ENCODE results near the gene LNX1. TPM values are rescaled to one million over a fixed set of nuclear protein-coding genes. Genes with fewer than 3 reads are reported as not detected.

Gene LNX1
- total RNA-seq, 1 experiment from 2014 or later: 4.2 TPM

- H3K4me3 Mint-ChIP-seq (ENCODE audit: low read depth, unreplicated experiment): no peak overlapping the region
- peaks cover 5% of the 10 kb centered on the region for H3K36me3 Mint-ChIP-seq (ENCODE audit: insufficient read depth, unreplicated experiment)
- no peak for DNase-seq
- no TSS peak for BruUV-seq (replicated peaks)
- intact Hi-C loops (cut with micrococcal nuclease; ENCODE audit: unreplicated experiment): no loop called here
- CTCF ChIA-PET: no interaction called here
- H3K9me3 Mint-ChIP-seq (ENCODE audit: low read depth, unreplicated experiment): no peaks in the 10 kb centered on the region
- peaks cover 9% of the 10 kb centered on the region for H3K4me1 Mint-ChIP-seq (ENCODE audit: low read depth, unreplicated experiment)
- H3K27me3 Mint-ChIP-seq (ENCODE audit: unreplicated experiment): no peaks in the 10 kb centered on the region
- no peak overlapping the region for H3K27ac Mint-ChIP-seq (ENCODE audit: unreplicated experiment)
- TF ChIP-seq CTCF (IDR thresholded peaks at IDR 0.05; ENCODE audit: unreplicated experiment): no peak
Measured at GRCh38 chr4:53598483-53598882, 7.2 kb upstream of the LNX1 start.

DNA sequence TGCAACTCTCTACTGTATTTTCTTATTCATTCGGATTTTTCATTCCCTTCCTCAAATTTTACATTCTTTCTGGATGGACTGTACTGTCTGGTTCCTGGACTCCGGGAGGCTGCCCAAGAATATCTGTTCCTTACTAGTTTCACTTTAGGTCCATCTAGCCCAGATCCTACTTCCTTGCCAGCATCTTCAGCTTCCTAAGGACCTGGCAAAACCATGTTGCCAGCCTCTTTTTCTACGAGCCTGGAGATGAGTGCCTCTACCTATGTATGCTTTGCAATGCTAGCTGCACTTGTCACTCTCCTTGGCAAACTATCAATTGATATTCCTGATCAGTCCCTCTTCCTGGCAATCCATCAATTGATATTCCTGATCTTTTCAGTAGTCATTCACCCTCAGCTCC is 5.6 kb upstream of the LNX1 start:
- no peak overlapping the region for H3K4me3 Mint-ChIP-seq (ENCODE audit: low read depth, unreplicated experiment)
- H3K36me3 Mint-ChIP-seq (ENCODE audit: insufficient read depth, unreplicated experiment): peaks cover 6% of the 10 kb centered on the region
- no peaks in the 10 kb centered on the region for H3K9me3 Mint-ChIP-seq (ENCODE audit: low read depth, unreplicated experiment)
- CTCF ChIA-PET: no interaction called here
- H3K4me1 Mint-ChIP-seq (ENCODE audit: low read depth, unreplicated experiment): peaks cover 24% of the 10 kb centered on the region
- no peak for DNase-seq
- BruUV-seq (replicated peaks): no TSS peak
- intact Hi-C loops (cut with micrococcal nuclease; ENCODE audit: unreplicated experiment): no loop called here
- no peaks in the 10 kb centered on the region for H3K27me3 Mint-ChIP-seq (ENCODE audit: unreplicated experiment)
- no peak overlapping the region for H3K27ac Mint-ChIP-seq (ENCODE audit: unreplicated experiment)
- TF ChIP-seq CTCF (IDR thresholded peaks at IDR 0.05; ENCODE audit: unreplicated experiment): no peak

GRCh38 chr4:53595834-53596233 is 4.5 kb upstream of the LNX1 start:
- H3K27me3 Mint-ChIP-seq (ENCODE audit: unreplicated experiment): no peaks in the 10 kb centered on the region
- intact Hi-C loops (cut with micrococcal nuclease; ENCODE audit: unreplicated experiment): no loop called here
- no TSS peak for BruUV-seq (replicated peaks)
- H3K4me3 Mint-ChIP-seq (ENCODE audit: low read depth, unreplicated experiment): no peak overlapping the region
- no peaks in the 10 kb centered on the region for H3K9me3 Mint-ChIP-seq (ENCODE audit: low read depth, unreplicated experiment)
- peaks cover 16% of the 10 kb centered on the region for H3K36me3 Mint-ChIP-seq (ENCODE audit: insufficient read depth, unreplicated experiment)
- H3K4me1 Mint-ChIP-seq (ENCODE audit: low read depth, unreplicated experiment): peaks cover 34% of the 10 kb centered on the region
- TF ChIP-seq CTCF (IDR thresholded peaks at IDR 0.05; ENCODE audit: unreplicated experiment): no peak
- no peak for DNase-seq
- H3K27ac Mint-ChIP-seq (ENCODE audit: unreplicated experiment): no peak overlapping the region
- CTCF ChIA-PET: no interaction called here

DNA sequence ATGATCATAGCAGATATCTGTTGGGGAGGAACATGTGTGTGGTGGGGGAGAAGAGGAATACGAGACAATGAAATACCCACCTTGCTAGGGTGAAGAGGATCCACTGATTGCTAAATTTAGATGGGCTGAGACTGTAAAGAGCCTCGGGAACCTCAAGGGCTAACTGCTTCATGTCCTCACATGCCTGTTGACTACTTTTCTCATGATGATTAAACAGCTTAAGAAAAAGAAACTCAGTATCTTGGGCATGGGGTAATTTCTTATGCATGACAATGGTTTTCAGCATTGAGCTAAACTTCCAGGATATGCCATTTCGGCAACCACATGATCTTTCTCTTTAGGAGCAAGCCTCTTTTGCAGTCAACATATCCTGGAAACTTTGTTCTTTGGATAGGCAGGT is 3.9 kb upstream of the LNX1 start:
- DNase-seq: no peak
- TF ChIP-seq CTCF (IDR thresholded peaks at IDR 0.05; ENCODE audit: unreplicated experiment): no peak
- Mint-ChIP-seq H3K4me1 (ENCODE audit: low read depth, unreplicated experiment) (peaks cover 41% of the 10 kb centered on the region), H3K27ac (ENCODE audit: unreplicated experiment) (no peak overlapping the region), H3K36me3 (ENCODE audit: insufficient read depth, unreplicated experiment) (peaks cover 21% of the 10 kb centered on the region), H3K4me3 (ENCODE audit: low read depth, unreplicated experiment) (no peak overlapping the region), H3K27me3 (ENCODE audit: unreplicated experiment) (no peaks in the 10 kb centered on the region), H3K9me3 (ENCODE audit: low read depth, unreplicated experiment) (no peaks in the 10 kb centered on the region)
- CTCF ChIA-PET: no interaction called here
- intact Hi-C loops (cut with micrococcal nuclease; ENCODE audit: unreplicated experiment): no loop called here
- no TSS peak for BruUV-seq (replicated peaks)

Measured in Calu3 (cell line).